Esophagus (tissue), 2 donors: ENCODE data around the gene ANKRD63. TPM values are rescaled to one million over a fixed set of nuclear protein-coding genes. Genes with fewer than 3 reads are reported as not detected.
A peak's percentile ranks its signal among the peaks of the same experiment; 100 is the strongest.

ENCODE experiments used
- H3K27ac ChIP-seq, 2 donors: one replicate each; pipeline ENCODE4 v1.5.1; 2013; ENCODE audit warnings: low read depth in 2 of 2, mild to moderate bottlenecking in 2 of 2, inconsistent platforms in 1 of 2, low read length in 1 of 2, moderate library complexity in 1 of 2
- H3K27me3 ChIP-seq, 2 donors: one replicate each; pipeline ENCODE4 v1.6.1; 2013; ENCODE audit warnings: low read length in 2 of 2, control low read depth in 1 of 2, mild to moderate bottlenecking in 1 of 2; ENCODE audit not compliant: insufficient read depth in 2 of 2, control insufficient read depth in 1 of 2
- H3K36me3 ChIP-seq, 2 donors: one replicate each; pipeline ENCODE4 v1.6.1; 2013; ENCODE audit warnings: low read length in 1 of 2; ENCODE audit not compliant: control insufficient read depth in 2 of 2, insufficient read depth in 2 of 2
- H3K4me1 ChIP-seq, 2 donors: one replicate each; pipeline ENCODE4 v1.6.1; 2013; ENCODE audit warnings: low read length in 1 of 2; ENCODE audit not compliant: control insufficient read depth in 2 of 2, insufficient read depth in 2 of 2
- H3K4me3 ChIP-seq, 2 donors: one replicate each; pipeline ENCODE4 v1.5.1; 2013; ENCODE audit warnings: low read length in 2 of 2, mild to moderate bottlenecking in 2 of 2, low read depth in 1 of 2, moderate library complexity in 1 of 2
- H3K9me3 ChIP-seq, 2 donors: one replicate each; pipeline ENCODE4 v1.6.1; 2013; ENCODE audit warnings: mild to moderate bottlenecking in 2 of 2, low read depth in 1 of 2, low read length in 1 of 2, moderate library complexity in 1 of 2; ENCODE audit not compliant: control insufficient read depth in 2 of 2, insufficient read depth in 1 of 2
- WGBS, 2 donors: extraction: QIAGEN DNeasy Blood & Tissue Kit; methylation state at CpG; one replicate each; pipeline ENCODE4 v1.1.7; 2013; 5-methylcytosine and 5-hydroxymethylcytosine counted together
- polyA plus RNA-seq, 2 donors: library from polyadenylated mRNA; stranded (reverse); fragments of 200-250 nt; gene quantifications; one replicate each; pipeline ENCODE4 v1.2.3, GENCODE V29; 2013
- donor health status: healthy with polysubstance abuse.
- donor health status: Bipolar disorder and iron deficiency.

Gene ANKRD63
- polyA plus RNA-seq = not detected

- H3K4me1 ChIP-seq = peaks cover 13 to 21% of the 10 kb centered on the region in 2 donors
- WGBS, 2 donors = 2 to 3% methylated on average over 73 to 76 of the region's 76 CpGs
- no peak within 1 kb of the TSS for H3K27ac ChIP-seq
- no peaks in the 10 kb centered on the region for H3K9me3 ChIP-seq
- peak within 1 kb of the TSS; percentile 38 to 43 for H3K4me3 ChIP-seq
- H3K27me3 ChIP-seq = peaks cover 2 to 11% of the 10 kb centered on the region in 2 donors
- H3K36me3 ChIP-seq = no peaks in the 10 kb centered on the region
These were observed at the start of gene ANKRD63 for GRCh38 chr15:40282869-40283614. Gene ANKRD63 (minus strand): TSS chr15:40283064. CDS start chr15:40282586, 478 bp downstream.

- no peak overlapping the region for H3K27ac ChIP-seq
- peaks cover 0 to 3% of the 10 kb centered on the region in 2 donors for H3K36me3 ChIP-seq
- H3K4me3 ChIP-seq = no peak overlapping the region
- no peaks in the 10 kb centered on the region for H3K27me3 ChIP-seq
- no peaks in the 10 kb centered on the region for H3K9me3 ChIP-seq
- H3K4me1 ChIP-seq = peaks cover 15 to 27% of the 10 kb centered on the region in 2 donors
- 75 to 80% methylated on average over 8 of the region's 8 CpGs for WGBS, 2 donors
These were observed 49.4 kb upstream of the ANKRD63 start for GRCh38 chr15:40332113-40332781.

GRCh38 chr15:40331637-40332036, 48.8 kb upstream of the ANKRD63 start:
- Histone ChIP-seq H3K27me3 (no peaks in the 10 kb centered on the region), H3K9me3 (no peaks in the 10 kb centered on the region), H3K27ac (no peak overlapping the region), H3K36me3 (no peaks in the 10 kb centered on the region), H3K4me3 (no peak overlapping the region), H3K4me1 (peaks cover 15 to 27% of the 10 kb centered on the region in 2 donors)
- WGBS, 2 donors = 93 to 97% methylated on average over 7 of the region's 7 CpGs

GRCh38 chr15:40331026-40331425, 48.2 kb upstream of the ANKRD63 start:
- H3K4me3 ChIP-seq = no peak overlapping the region
- no peaks in the 10 kb centered on the region for H3K27me3 ChIP-seq
- WGBS, 2 donors = 91 to 92% methylated on average over 7 of the region's 7 CpGs
- no peaks in the 10 kb centered on the region for H3K9me3 ChIP-seq
- peak overlapping the region in 1 of 2 donors; percentile 51 for H3K27ac ChIP-seq
- peaks cover 10 to 23% of the 10 kb centered on the region in 2 donors for H3K4me1 ChIP-seq
- no peaks in the 10 kb centered on the region for H3K36me3 ChIP-seq

- H3K27ac ChIP-seq = peak overlapping the region in 1 of 2 donors; percentile 51
These were observed 47.5 kb upstream of the ANKRD63 start for GRCh38 chr15:40330368-40330836.

GRCh38 chr15:40329804-40330203, 46.9 kb upstream of the ANKRD63 start:
- Histone ChIP-seq H3K4me1 (peaks cover 4 to 15% of the 10 kb centered on the region in 2 donors), H3K36me3 (no peaks in the 10 kb centered on the region), H3K4me3 (no peak overlapping the region), H3K27me3 (no peaks in the 10 kb centered on the region), H3K27ac (peak overlapping the region in 1 of 2 donors; percentile 51), H3K9me3 (no peaks in the 10 kb centered on the region)
- WGBS, 2 donors = 81 to 83% methylated on average over 7 of the region's 7 CpGs

More at GRCh38 chr15:40330368-40330836, 47.5 kb upstream of the ANKRD63 start:
- H3K4me3 ChIP-seq = no peak overlapping the region
- H3K4me1 ChIP-seq = peaks cover 9 to 19% of the 10 kb centered on the region in 2 donors
- no peaks in the 10 kb centered on the region for H3K9me3 ChIP-seq
- H3K36me3 ChIP-seq = no peaks in the 10 kb centered on the region
- no peaks in the 10 kb centered on the region for H3K27me3 ChIP-seq
- 64 to 78% methylated on average over 5 of the region's 5 CpGs for WGBS, 2 donors

- Histone ChIP-seq H3K4me3 (no peak overlapping the region), H3K4me1 (peaks cover 4% of the 10 kb centered on the region in 2 donors), H3K27ac (no peak overlapping the region), H3K27me3 (no peaks in the 10 kb centered on the region), H3K9me3 (no peaks in the 10 kb centered on the region), H3K36me3 (no peaks in the 10 kb centered on the region)
- 77 to 84% methylated on average over 5 of the region's 5 CpGs for WGBS, 2 donors
These were observed 45.9 kb upstream of the ANKRD63 start for GRCh38 chr15:40328751-40329150.

- Histone ChIP-seq H3K4me3 (no peak overlapping the region), H3K27ac (no peak overlapping the region), H3K36me3 (no peaks in the 10 kb centered on the region), H3K27me3 (no peaks in the 10 kb centered on the region), H3K4me1 (peaks cover 1 to 4% of the 10 kb centered on the region in 2 donors), H3K9me3 (no peaks in the 10 kb centered on the region)
- WGBS, 2 donors = 57 to 60% methylated on average over 3 of the region's 3 CpGs
These were observed 45.3 kb upstream of the ANKRD63 start for GRCh38 chr15:40328176-40328575.

GRCh38 chr15:40327457-40327856, 44.6 kb upstream of the ANKRD63 start:
- Histone ChIP-seq H3K36me3 (no peaks in the 10 kb centered on the region), H3K4me1 (peaks cover 4 to 5% of the 10 kb centered on the region in 2 donors), H3K27me3 (no peaks in the 10 kb centered on the region), H3K4me3 (no peak overlapping the region), H3K9me3 (no peaks in the 10 kb centered on the region), H3K27ac (peak overlapping the region in 1 of 2 donors; percentile 35)
- 73 to 77% methylated on average over 6 of the region's 6 CpGs for WGBS, 2 donors
